D721Med (cell line): ENCODE measurements around the gene OOSP4B.

ENCODE experiments used
- DNase-seq: peaks from one replicate; pipeline ENCODE4 v3.0.0; 2011; ENCODE audit warnings: low spot score; ENCODE audit not compliant: insufficient read length
- FAIRE-seq: peaks from 2 replicates; lab custom pipeline; 2011; peaks lifted over from hg19 to GRCh38; lab: Jason Lieb, UNC
- CTCF ChIP-seq: IDR thresholded peaks from 2 replicates; pipeline ENCODE4 v1.5.1; 2012; ENCODE audit warnings: mild to moderate bottlenecking, control low read depth; ENCODE audit not compliant: insufficient read depth; ENCODE audit errors: missing control alignments

The OOSP4B gene

GRCh38 chr11:60078745-60079144 lies 61.8 kb downstream of the OOSP4B start:
- no peak for TF ChIP-seq CTCF
- no peak for DNase-seq
- FAIRE-seq, result no peak

GRCh38 chr11:60080535-60080934 lies 63.6 kb downstream of the OOSP4B start:
- no peak for TF ChIP-seq CTCF
- DNase-seq (no peak), FAIRE-seq (no peak)
